Measurements from ENCODE around the gene FZD10. TPM values are rescaled to one million over a fixed set of nuclear protein-coding genes. Genes with fewer than 3 reads are reported as not detected.

The FZD10 gene
- total and polyA plus RNA-seq, 2 of the 8 experiments (the other 6 are each of a cell fraction or from before 2014, with no cell fraction given), result 0.11 to 0.60 TPM

GRCh38 chr12:130198026-130198662 is 35.9 kb downstream of the FZD10 start:
- Histone ChIP-seq H3K23ac (ENCODE audit: insufficient read length) (no peak overlapping the region), H2AFZ (ENCODE audit: low read length) (no peak overlapping the region), H4K8ac (ENCODE audit: extremely low read depth, insufficient read depth, low read length) (0 out of 2 replicates have a peak overlapping the region, but pooled peaks have one; percentile 22), H3K4ac (replicated peaks; ENCODE audit: insufficient read length, low read depth, low read length) (no peak overlapping the region), H2BK120ac (replicated peaks; ENCODE audit: low read depth, low read length) (no peak overlapping the region), H3K27ac (ENCODE audit: low read depth, low read length) (no peak overlapping the region), H2BK12ac (ENCODE audit: low read depth, low read length) (no peak overlapping the region), H3K23me2 (ENCODE audit: low read depth, low read length) (peaks cover 6% of the 10 kb centered on the region; the same call in 1 of the 2 replicates), H3K79me1 (ENCODE audit: low read depth, low read length) (no peaks in the 10 kb centered on the region), H3K56ac (replicated peaks; ENCODE audit: insufficient read length, low read depth, low read length) (no peak overlapping the region), H2AK5ac (ENCODE audit: low read depth, low read length) (no peak overlapping the region), H3K4me2 (ENCODE audit: insufficient read depth in 1 of 2, low read depth in 2 of 2, low read length in 2 of 2) (no peak overlapping the region), H3K9ac (replicated peaks in 1 of 4; ENCODE audit: extremely low read depth in 1 of 4, low read depth in 3 of 4, low read length in 3 of 4) (no peak overlapping the region), H2BK15ac (ENCODE audit: low read length) (no peak overlapping the region), H3K9me3 (ENCODE audit: insufficient read depth in 2 of 2, low read depth in 1 of 2, low read length in 1 of 2) (no peaks in the 10 kb centered on the region; a peak in 1 of 4 replicates), H3K18ac (ENCODE audit: extremely low read depth, low read length) (no peak overlapping the region), H3K14ac (ENCODE audit: insufficient read length) (no peak overlapping the region), H3K27me3 (replicated peaks in 1 of 4; ENCODE audit: control insufficient read depth in 3 of 4, extremely low read depth in 1 of 4, insufficient read depth in 3 of 4, low read length in 3 of 4) (peaks cover 0 to under 1% (median 0%) of the 10 kb centered on the region in 4 experiments; a peak in 3 of 7 replicates), H3K4me3 (ENCODE audit: extremely low read depth in 1 of 4, insufficient read depth in 2 of 4, low read depth in 3 of 4, low read length in 4 of 4) (no peak overlapping the region), H2BK20ac (ENCODE audit: low read length) (no peak overlapping the region), H2BK5ac (ENCODE audit: low read depth, low read length) (no peak overlapping the region), H4K5ac (ENCODE audit: insufficient read length, low read depth, low read length) (no peak overlapping the region), H3K4me1 (replicated peaks in 1 of 4; ENCODE audit: control insufficient read depth in 3 of 4, insufficient read depth in 4 of 4, low read length in 3 of 4) (0 out of 7 replicates have a peak, but pooled peaks cover 0 to 7% (median 2%) of the 10 kb centered on the region in 4 experiments), H3K79me2 (ENCODE audit: control insufficient read depth in 1 of 2, insufficient read depth in 2 of 2, low read length in 2 of 2) (no peaks in the 10 kb centered on the region), H4K20me1 (replicated peaks in 1 of 2; ENCODE audit: control insufficient read depth in 1 of 2, insufficient read depth in 2 of 2, low read length in 2 of 2) (peaks cover 0 to 6% of the 10 kb centered on the region in 2 experiments), H3K36me3 (ENCODE audit: control insufficient read depth in 2 of 4, insufficient read depth in 4 of 4, low read length in 3 of 4) (no peaks in the 10 kb centered on the region), H4K91ac (replicated peaks; ENCODE audit: insufficient read length, low read length) (no peak overlapping the region)
- FAIRE-seq (no peak), DNase-seq (ENCODE audit: low read depth in 1 of 2, low spot score in 2 of 2) (no peak)
- POLR2A ChIA-PET (ENCODE audit: partially characterized antibody), result no interaction called here
- WGBS, 2 experiments (ENCODE audit: extremely low coverage in 1 of 2, insufficient coverage in 1 of 2, insufficient read length in 1 of 2, insufficient replicate concordance in 2 of 2, low coverage in 1 of 2, low lambda C conversion rate in 2 of 2, missing lambda C conversion rate in 1 of 2), result 83% methylated on average over 18 of the region's 18 CpGs; no CpG with 5 or more reads in 1 of the 2 experiments
- CTCF ChIA-PET (ENCODE audit: partially characterized antibody), result interaction anchor here (0.5 to 2.8 kb wide), 8 partner anchors 15 to 171 kb away, joined by 3 to 7 read pairs (median 3); no protein-coding TSS in a partner anchor
- TF ChIP-seq RAD21 (IDR thresholded peaks at IDR 0.05 in 1 of 2, conservative IDR thresholded peaks at IDR 0.05 in 1 of 2; ENCODE audit: low read depth in 2 of 2, low read length in 2 of 2), result no peak
- no peak for TF ChIP-seq TAF7 (optimal IDR thresholded peaks at IDR 0.05; ENCODE audit: borderline replicate concordance, low read depth, low read length)
- no peak for TF ChIP-seq SAP30 (IDR thresholded peaks at IDR 0.05; ENCODE audit: insufficient read depth, insufficient replicate concordance, low read length)
- no peak for TF ChIP-seq PHF8 (conservative IDR thresholded peaks at IDR 0.05; ENCODE audit: low read depth, low read length)
- no peak for TF ChIP-seq CHD1 (IDR thresholded peaks at IDR 0.05; ENCODE audit: low read depth, low read length)
- no peak for TF ChIP-seq SP2 (IDR thresholded peaks at IDR 0.05; ENCODE audit: low read length)
- no peak for TF ChIP-seq HDAC6 (IDR thresholded peaks at IDR 0.05; ENCODE audit: low read depth, low read length)
- no peak for TF ChIP-seq TAF1 (IDR thresholded peaks at IDR 0.05; ENCODE audit: low read depth, low read length)
- no peak for TF ChIP-seq SUZ12 (IDR thresholded peaks at IDR 0.05; ENCODE audit: low read length)
- no peak for TF ChIP-seq KDM5A (IDR thresholded peaks at IDR 0.05; ENCODE audit: low read length)
- no peak for TF ChIP-seq EZH2 (IDR thresholded peaks at IDR 0.05; ENCODE audit: low read depth, low read length, severe bottlenecking)
- no peak for TF ChIP-seq RBBP5 (IDR thresholded peaks at IDR 0.05; ENCODE audit: borderline replicate concordance, low read depth, low read length)
- TF ChIP-seq BRCA1 (IDR thresholded peaks at IDR 0.05; ENCODE audit: low read depth, low read length), result no peak
